HL-60 (cell line): ENCODE results near the gene RHOV.

ENCODE experiments used
- DNase-seq, 2 experiments: peaks; one replicate each; pipeline ENCODE4 v3.0.0-alpha.2; 2010 to 2020; ENCODE audit warnings: low read depth in 1 of 2, low spot score in 1 of 2
- H3K27ac ChIP-seq: fragments of 250-450 bp; sonication (Bioruptor Pico); replicated peaks from 2 replicates; pipeline ENCODE4 v1.5.1; 2020; ENCODE audit warnings: mild to moderate bottlenecking, moderate library complexity
- H3K27me3 ChIP-seq: fragments of 250-450 bp; sonication (Bioruptor Pico); 2 replicates; pipeline ENCODE4 v1.5.1; 2021; ENCODE audit warnings: mild to moderate bottlenecking, moderate library complexity; ENCODE audit not compliant: insufficient read depth, poor library complexity, severe bottlenecking
- H3K4me3 ChIP-seq: replicated peaks from 2 replicates; pipeline ENCODE4 v1.5.1; 2011; ENCODE audit warnings: mild to moderate bottlenecking, control low read depth, low read length; ENCODE audit not compliant: insufficient read depth
- GABPA ChIP-seq: IDR thresholded peaks from 2 replicates; pipeline ENCODE4 v1.6.1; 2012; ENCODE audit warnings: low read depth
- POLR2AphosphoS5 ChIP-seq: IDR thresholded peaks from 2 replicates; pipeline ENCODE4 v1.6.1; 2012; ENCODE audit warnings: low read depth
- SPI1 ChIP-seq: IDR thresholded peaks from 2 replicates; pipeline ENCODE4 v1.6.1; 2012; ENCODE audit warnings: low read depth, mild to moderate bottlenecking, borderline replicate concordance
- TF ChIP-seq, protein P1 (sequence below): IDR thresholded peaks from one replicate; pipeline ENCODE4 v1.5.1; 2011; ENCODE audit warnings: low read length, control low read depth, inconsistent platforms; ENCODE audit not compliant: insufficient read depth
- TF ChIP-seq, protein P2 (sequence below): IDR thresholded peaks from 2 replicates; pipeline ENCODE4 v1.6.1; 2012; ENCODE audit warnings: low read depth; ENCODE audit not compliant: insufficient replicate concordance

RHOV gene

DNA sequence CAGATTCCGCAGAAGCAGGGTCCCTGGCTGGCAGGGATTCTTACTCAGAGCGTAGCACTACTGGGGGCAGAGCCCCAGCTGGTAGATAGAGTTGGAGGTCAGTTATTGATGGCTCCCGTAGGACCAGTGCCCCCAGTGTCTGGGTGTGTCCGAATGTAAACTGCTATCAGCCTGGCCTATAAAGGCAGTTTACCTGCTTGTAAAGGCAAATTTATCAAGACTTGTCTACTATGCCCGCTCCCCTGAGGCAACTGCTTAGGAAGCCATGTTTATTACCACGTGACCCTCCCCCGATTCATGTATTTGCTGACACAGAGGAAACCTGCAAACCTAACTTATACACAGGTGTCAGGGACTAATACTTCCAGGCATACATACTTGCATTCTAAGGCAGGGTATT is 44.9 kb downstream of the RHOV start:
- no peak for DNase-seq
- TF ChIP-seq SPI1 (no peak), GABPA (no peak)
- TF ChIP-seq, protein P1, sequence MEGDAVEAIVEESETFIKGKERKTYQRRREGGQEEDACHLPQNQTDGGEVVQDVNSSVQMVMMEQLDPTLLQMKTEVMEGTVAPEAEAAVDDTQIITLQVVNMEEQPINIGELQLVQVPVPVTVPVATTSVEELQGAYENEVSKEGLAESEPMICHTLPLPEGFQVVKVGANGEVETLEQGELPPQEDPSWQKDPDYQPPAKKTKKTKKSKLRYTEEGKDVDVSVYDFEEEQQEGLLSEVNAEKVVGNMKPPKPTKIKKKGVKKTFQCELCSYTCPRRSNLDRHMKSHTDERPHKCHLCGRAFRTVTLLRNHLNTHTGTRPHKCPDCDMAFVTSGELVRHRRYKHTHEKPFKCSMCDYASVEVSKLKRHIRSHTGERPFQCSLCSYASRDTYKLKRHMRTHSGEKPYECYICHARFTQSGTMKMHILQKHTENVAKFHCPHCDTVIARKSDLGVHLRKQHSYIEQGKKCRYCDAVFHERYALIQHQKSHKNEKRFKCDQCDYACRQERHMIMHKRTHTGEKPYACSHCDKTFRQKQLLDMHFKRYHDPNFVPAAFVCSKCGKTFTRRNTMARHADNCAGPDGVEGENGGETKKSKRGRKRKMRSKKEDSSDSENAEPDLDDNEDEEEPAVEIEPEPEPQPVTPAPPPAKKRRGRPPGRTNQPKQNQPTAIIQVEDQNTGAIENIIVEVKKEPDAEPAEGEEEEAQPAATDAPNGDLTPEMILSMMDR = no peak
- Histone ChIP-seq H3K27ac (no peak overlapping the region), H3K4me3 (no peak overlapping the region), H3K27me3 (no peaks in the 10 kb centered on the region)

DNA sequence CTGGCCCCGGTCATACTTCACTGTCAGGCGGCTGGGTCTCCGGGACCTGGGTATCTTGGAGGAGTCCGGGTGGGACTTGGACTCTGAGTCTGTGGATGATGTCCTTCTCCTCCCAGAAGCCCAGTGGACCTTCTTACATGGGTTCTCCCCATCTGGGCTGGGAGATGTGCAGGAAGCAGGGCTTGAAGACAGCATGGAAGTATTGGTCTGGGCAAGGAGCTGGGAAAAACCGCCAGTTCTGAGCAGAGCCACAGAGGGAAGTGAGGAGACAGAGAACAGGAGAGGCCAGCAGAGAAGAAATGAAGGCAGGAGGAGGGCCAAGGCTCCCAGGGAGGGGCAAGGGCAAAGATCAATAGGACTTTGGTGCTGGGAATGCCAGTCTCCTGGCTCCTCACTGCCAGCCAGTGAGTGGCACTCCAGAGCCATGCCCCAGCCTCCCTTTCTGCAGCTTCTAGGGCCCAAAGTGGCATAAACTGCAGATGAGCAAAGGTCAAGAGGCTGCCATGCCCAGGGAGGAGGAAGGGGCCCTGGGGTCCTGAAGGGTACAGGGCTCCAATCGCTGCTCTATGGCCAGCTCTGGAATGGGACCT is 45.5 kb downstream of the RHOV start, which contains the start of gene PPP1R14D:
PPP1R14D (minus strand) TSS at position 262 of the 590 bp plus-strand sequence; CDS start at position 195, 67 bp downstream.
- TF ChIP-seq, protein P2, sequence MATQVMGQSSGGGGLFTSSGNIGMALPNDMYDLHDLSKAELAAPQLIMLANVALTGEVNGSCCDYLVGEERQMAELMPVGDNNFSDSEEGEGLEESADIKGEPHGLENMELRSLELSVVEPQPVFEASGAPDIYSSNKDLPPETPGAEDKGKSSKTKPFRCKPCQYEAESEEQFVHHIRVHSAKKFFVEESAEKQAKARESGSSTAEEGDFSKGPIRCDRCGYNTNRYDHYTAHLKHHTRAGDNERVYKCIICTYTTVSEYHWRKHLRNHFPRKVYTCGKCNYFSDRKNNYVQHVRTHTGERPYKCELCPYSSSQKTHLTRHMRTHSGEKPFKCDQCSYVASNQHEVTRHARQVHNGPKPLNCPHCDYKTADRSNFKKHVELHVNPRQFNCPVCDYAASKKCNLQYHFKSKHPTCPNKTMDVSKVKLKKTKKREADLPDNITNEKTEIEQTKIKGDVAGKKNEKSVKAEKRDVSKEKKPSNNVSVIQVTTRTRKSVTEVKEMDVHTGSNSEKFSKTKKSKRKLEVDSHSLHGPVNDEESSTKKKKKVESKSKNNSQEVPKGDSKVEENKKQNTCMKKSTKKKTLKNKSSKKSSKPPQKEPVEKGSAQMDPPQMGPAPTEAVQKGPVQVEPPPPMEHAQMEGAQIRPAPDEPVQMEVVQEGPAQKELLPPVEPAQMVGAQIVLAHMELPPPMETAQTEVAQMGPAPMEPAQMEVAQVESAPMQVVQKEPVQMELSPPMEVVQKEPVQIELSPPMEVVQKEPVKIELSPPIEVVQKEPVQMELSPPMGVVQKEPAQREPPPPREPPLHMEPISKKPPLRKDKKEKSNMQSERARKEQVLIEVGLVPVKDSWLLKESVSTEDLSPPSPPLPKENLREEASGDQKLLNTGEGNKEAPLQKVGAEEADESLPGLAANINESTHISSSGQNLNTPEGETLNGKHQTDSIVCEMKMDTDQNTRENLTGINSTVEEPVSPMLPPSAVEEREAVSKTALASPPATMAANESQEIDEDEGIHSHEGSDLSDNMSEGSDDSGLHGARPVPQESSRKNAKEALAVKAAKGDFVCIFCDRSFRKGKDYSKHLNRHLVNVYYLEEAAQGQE = no peak
- TF ChIP-seq GABPA = no peak
- TF ChIP-seq, protein P1 = no peak
- no peak for TF ChIP-seq SPI1
- no peak for TF ChIP-seq POLR2AphosphoS5
- no peak within 1 kb of the TSS for H3K4me3 ChIP-seq

DNA sequence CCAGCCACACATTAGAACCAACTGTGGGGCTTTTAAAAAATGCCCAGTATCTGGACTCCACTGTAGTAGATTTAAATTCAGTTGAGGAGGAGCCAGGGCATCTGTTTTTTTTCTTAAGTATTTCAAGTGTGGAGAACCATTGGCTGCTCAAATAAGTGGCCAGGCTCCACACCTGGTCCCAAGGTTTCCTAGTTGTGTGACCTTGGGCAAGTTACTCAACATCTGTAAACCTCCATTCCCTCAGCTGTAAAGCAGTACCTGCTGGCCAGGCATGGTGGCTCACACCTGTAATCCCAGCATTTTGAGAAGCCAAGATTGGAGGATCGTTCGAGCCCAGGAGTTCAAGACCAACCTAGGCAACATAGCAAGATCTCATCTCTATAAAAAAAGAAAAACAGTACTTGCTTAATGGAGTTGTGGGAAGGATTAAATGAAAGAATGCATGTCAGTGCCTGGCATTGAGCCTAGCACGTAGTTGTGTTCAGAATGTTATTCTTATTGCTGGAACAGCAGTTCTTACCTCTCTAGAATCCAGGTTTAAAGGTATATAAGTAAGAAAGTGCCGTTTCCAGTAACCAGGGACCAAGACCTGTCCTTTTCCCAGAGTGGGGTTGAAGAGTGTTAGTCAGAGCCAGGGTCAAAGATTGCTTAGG is 47.5 kb downstream of the RHOV start:
- TF ChIP-seq GABPA = no peak
- TF ChIP-seq SPI1 = no peak
- TF ChIP-seq POLR2AphosphoS5 = no peak
- TF ChIP-seq, protein P2 = no peak
- TF ChIP-seq, protein P1 = no peak
- no peak overlapping the region for H3K4me3 ChIP-seq
- H3K27me3 ChIP-seq = no peaks in the 10 kb centered on the region
- no peak for DNase-seq
- no peak overlapping the region for H3K27ac ChIP-seq

More for the DNA sequence above, 45.5 kb downstream of the RHOV start, which contains the start of gene PPP1R14D:
- DNase-seq = no peak
- Histone ChIP-seq H3K27ac (no peak within 1 kb of the TSS), H3K27me3 (no peaks in the 10 kb centered on the region)
